ENCODE data around the gene MYBBP1A. TPM values are rescaled to one million over a fixed set of nuclear protein-coding genes. Genes with fewer than 3 reads are reported as not detected.

MYBBP1A gene
- total and polyA plus RNA-seq, 2 experiments from 2014 or later = 70.7 to 213 TPM

GRCh38 chr17:4522661-4523060 is 32.5 kb downstream of the MYBBP1A start (continued):
- TF ChIP-seq ZNF462 (CRISPR knock-in tag; IDR thresholded peaks at IDR 0.05) (no peak), REST (IDR thresholded peaks at IDR 0.05; ENCODE audit: unreplicated experiment) (no peak)

- no peaks in the 10 kb centered on the region for H3K79me2 ChIP-seq (replicated peaks; ENCODE audit: insufficient read depth)
- H3K27ac Mint-ChIP-seq = no peak overlapping the region
- H3K27ac ChIP-seq (ENCODE audit: low read depth) = no peak overlapping the region
- H3K27me3 Mint-ChIP-seq (ENCODE audit: insufficient read depth, low read depth, poor library complexity) = peaks cover 41% of the 10 kb centered on the region
- no peak overlapping the region for H3K4me2 ChIP-seq
- H3K4me1 ChIP-seq (ENCODE audit: insufficient read depth) = no peaks in the 10 kb centered on the region
- H3K9me2 ChIP-seq (ENCODE audit: insufficient read depth) = no peaks in the 10 kb centered on the region
- H3K27me3 ChIP-seq (ENCODE audit: insufficient read depth) = peaks cover 32% of the 10 kb centered on the region
- H3K4me3 ChIP-seq = no peak overlapping the region
- H3K4me3 Mint-ChIP-seq = no peak overlapping the region; the same call in 2 of the 3 replicates
- H3K9me3 Mint-ChIP-seq = no peaks in the 10 kb centered on the region
- no peak for ATAC-seq
- no peaks in the 10 kb centered on the region for H4K20me1 ChIP-seq (replicated peaks; ENCODE audit: insufficient read depth)
- no peak overlapping the region for H2AFZ ChIP-seq
- H3K4me1 Mint-ChIP-seq = no peaks in the 10 kb centered on the region; the same call in 2 of the 3 replicates
- DNase-seq (ENCODE audit: low spot score) = no peak
- no peaks in the 10 kb centered on the region; the same call in 2 of the 3 replicates for H3K36me3 Mint-ChIP-seq (ENCODE audit: low read depth)
- no peaks in the 10 kb centered on the region for H3F3A ChIP-seq (replicated peaks; ENCODE audit: low read depth)
- H3K36me3 ChIP-seq (ENCODE audit: insufficient read depth) = no peaks in the 10 kb centered on the region
- TF ChIP-seq POLR2AphosphoS5 (IDR thresholded peaks at IDR 0.05; ENCODE audit: low read depth) (no peak), EZH2phosphoT487 (IDR thresholded peaks at IDR 0.05; ENCODE audit: unreplicated experiment) (no peak), EZH2 (IDR thresholded peaks at IDR 0.05; ENCODE audit: low read depth, unreplicated experiment) (no peak), ZNF114 (CRISPR knock-in tag; IDR thresholded peaks at IDR 0.05) (no peak), JUNB (IDR thresholded peaks at IDR 0.05; ENCODE audit: unreplicated experiment) (no peak)
Measured at GRCh38 chr17:4520894-4521600, 34.1 kb downstream of the MYBBP1A start.
